Body of pancreas (tissue), 4 donors: Measurements from ENCODE around the gene C3orf70.

Experiments
- POLR2A ChIP-seq, 3 donors: fragments of 450-650 bp; IDR thresholded peaks; one replicate each; pipeline ENCODE4 v1.6.1; 2016; ENCODE audit warnings: antibody characterized with exemption in 3 of 3, mild to moderate bottlenecking in 2 of 3
- TF ChIP-seq, protein P1 (sequence below), 7 experiments: fragments of 450-650 bp in 4 of 7; fragments of 200-600 bp in 3 of 7; sonication (generic) in 3 of 7; IDR thresholded peaks; one replicate each; pipeline ENCODE4 v1.5.1; 2016 to 2019; ENCODE audit warnings: antibody characterized with exemption in 7 of 7

DNA sequence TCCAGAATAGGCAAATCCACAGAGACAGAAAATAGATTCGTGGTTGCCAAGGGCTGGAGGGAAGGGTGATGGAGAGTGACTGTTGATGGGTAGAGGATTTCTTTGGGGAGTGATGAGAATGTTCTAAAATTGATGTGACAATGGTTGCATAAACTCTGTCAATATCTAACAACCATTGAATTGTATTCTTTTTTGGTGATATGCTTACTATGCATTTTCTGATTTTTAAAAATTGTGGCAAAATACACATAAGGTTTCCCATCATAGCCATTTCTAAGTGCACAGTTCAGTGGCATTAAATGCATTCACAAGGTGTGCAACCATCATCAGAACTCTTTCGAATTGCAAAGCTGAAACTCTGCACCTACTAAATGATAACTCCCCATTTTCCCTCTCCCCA, 44.2 kb upstream of the C3orf70 start:
- TF ChIP-seq, protein P1, sequence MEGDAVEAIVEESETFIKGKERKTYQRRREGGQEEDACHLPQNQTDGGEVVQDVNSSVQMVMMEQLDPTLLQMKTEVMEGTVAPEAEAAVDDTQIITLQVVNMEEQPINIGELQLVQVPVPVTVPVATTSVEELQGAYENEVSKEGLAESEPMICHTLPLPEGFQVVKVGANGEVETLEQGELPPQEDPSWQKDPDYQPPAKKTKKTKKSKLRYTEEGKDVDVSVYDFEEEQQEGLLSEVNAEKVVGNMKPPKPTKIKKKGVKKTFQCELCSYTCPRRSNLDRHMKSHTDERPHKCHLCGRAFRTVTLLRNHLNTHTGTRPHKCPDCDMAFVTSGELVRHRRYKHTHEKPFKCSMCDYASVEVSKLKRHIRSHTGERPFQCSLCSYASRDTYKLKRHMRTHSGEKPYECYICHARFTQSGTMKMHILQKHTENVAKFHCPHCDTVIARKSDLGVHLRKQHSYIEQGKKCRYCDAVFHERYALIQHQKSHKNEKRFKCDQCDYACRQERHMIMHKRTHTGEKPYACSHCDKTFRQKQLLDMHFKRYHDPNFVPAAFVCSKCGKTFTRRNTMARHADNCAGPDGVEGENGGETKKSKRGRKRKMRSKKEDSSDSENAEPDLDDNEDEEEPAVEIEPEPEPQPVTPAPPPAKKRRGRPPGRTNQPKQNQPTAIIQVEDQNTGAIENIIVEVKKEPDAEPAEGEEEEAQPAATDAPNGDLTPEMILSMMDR (IDR thresholded peaks at IDR 0.05), result no peak
- TF ChIP-seq POLR2A (IDR thresholded peaks at IDR 0.05), result no peak
